Ectodermal cell (in vitro differentiated cells): ENCODE measurements around the gene DPP10.

ENCODE experiments used
- H3K27ac ChIP-seq: 2 replicates; pipeline ENCODE4 v1.7.0; 2013; ENCODE audit warnings: mild to moderate bottlenecking, low read depth, low read length; ENCODE audit not compliant: insufficient read depth, poor library complexity, severe bottlenecking
- H3K27me3 ChIP-seq: 2 replicates; pipeline ENCODE4 v1.7.0; 2013; ENCODE audit warnings: mild to moderate bottlenecking, low read length; ENCODE audit not compliant: insufficient read depth, control insufficient read depth, poor library complexity, severe bottlenecking
- H3K36me3 ChIP-seq: one replicate; pipeline ENCODE4 v1.7.0; 2013; ENCODE audit warnings: low read length; ENCODE audit not compliant: control insufficient read depth, insufficient read depth
- H3K4me1 ChIP-seq: one replicate; pipeline ENCODE4 v1.7.0; 2013; ENCODE audit warnings: low read length; ENCODE audit not compliant: control insufficient read depth, insufficient read depth
- H3K4me3 ChIP-seq: 2 replicates; pipeline ENCODE4 v1.7.0; 2013; ENCODE audit warnings: low read depth, low read length, control low read depth; ENCODE audit not compliant: insufficient read depth
- H3K9me3 ChIP-seq: 2 replicates; pipeline ENCODE4 v1.7.0; 2013; ENCODE audit warnings: mild to moderate bottlenecking, low read length, moderate library complexity; ENCODE audit not compliant: control insufficient read depth
- WGBS, 2 experiments: methylation state at CpG; one replicate each; pipeline ENCODE4 v1.1.7; 2013; ENCODE audit warnings: missing lambda C conversion rate in 2 of 2; 5-methylcytosine and 5-hydroxymethylcytosine counted together

DPP10 gene

DNA sequence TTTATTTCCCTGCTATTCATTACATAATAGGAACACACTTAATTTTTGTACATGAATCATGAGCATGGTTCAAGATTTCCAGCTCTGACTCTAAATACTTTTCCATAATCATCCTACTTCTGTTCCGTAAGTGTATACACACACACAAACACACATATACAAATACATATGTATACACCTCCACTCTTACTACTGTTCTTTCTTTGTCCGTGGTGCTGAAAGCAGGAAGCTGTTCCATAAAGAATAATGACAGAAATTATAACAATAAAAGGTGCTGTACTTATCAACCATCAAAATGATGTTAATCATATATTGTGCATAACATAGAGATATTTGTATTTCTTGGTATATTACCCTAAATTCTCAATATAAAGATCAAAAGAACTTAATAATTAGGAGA is 776.9 kb downstream of the DPP10 start:
- H3K4me1 ChIP-seq: peaks cover 1% of the 10 kb centered on the region
- no peaks in the 10 kb centered on the region for H3K9me3 ChIP-seq
- no peaks in the 10 kb centered on the region for H3K27me3 ChIP-seq
- no peaks in the 10 kb centered on the region for H3K36me3 ChIP-seq
- no peak overlapping the region for H3K27ac ChIP-seq
- no peak overlapping the region for H3K4me3 ChIP-seq
- WGBS, 2 experiments: 100% methylated on average over 1 to 2 of the region's 2 CpGs

- Histone ChIP-seq H3K27ac (no peak overlapping the region), H3K4me3 (no peak overlapping the region), H3K9me3 (no peaks in the 10 kb centered on the region), H3K27me3 (no peaks in the 10 kb centered on the region), H3K36me3 (no peaks in the 10 kb centered on the region), H3K4me1 (peaks cover 5% of the 10 kb centered on the region)
- 91 to 95% methylated on average over 4 of the region's 4 CpGs for WGBS, 2 experiments
Observed at GRCh38 chr2:115234186-115234585, 791.7 kb downstream of the DPP10 start.

GRCh38 chr2:115234737-115235136 is 792.3 kb downstream of the DPP10 start:
- H3K36me3 ChIP-seq: no peaks in the 10 kb centered on the region
- WGBS, 2 experiments: 91 to 96% methylated on average over 4 of the region's 4 CpGs
- no peaks in the 10 kb centered on the region for H3K27me3 ChIP-seq
- no peaks in the 10 kb centered on the region for H3K9me3 ChIP-seq
- H3K27ac ChIP-seq: no peak overlapping the region
- peaks cover 5% of the 10 kb centered on the region for H3K4me1 ChIP-seq
- H3K4me3 ChIP-seq: no peak overlapping the region

GRCh38 chr2:115248066-115248465 is 805.6 kb downstream of the DPP10 start:
- Histone ChIP-seq H3K4me1 (no peaks in the 10 kb centered on the region), H3K9me3 (no peaks in the 10 kb centered on the region), H3K36me3 (no peaks in the 10 kb centered on the region), H3K4me3 (no peak overlapping the region), H3K27ac (no peak overlapping the region), H3K27me3 (no peaks in the 10 kb centered on the region)
- 87 to 100% methylated on average over 1 of the region's 1 CpG for WGBS, 2 experiments

DNA sequence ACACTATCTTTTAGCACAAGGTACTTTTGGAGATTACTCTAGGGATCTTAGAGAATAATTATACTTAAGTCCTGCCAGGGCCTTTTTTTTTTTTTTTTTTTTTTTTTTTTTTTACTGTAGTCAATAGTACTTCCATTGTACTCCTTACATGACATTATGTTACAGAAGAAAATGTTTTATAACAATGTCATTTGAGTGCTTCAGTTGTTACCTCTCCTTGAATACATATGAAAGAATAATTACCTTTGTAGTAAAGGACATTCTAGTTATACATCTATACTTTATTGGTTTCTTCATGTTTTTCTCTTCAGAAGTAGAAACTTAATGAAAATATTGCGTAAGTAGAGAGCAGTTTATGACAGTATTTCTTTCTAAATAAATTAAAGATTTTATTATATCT is 834.9 kb downstream of the DPP10 start:
- WGBS, 2 experiments: no CpG with 5 or more reads among the region's 1 CpG
- H3K27ac ChIP-seq: no peak overlapping the region
- H3K27me3 ChIP-seq: no peaks in the 10 kb centered on the region
- H3K4me3 ChIP-seq: no peak overlapping the region
- no peaks in the 10 kb centered on the region for H3K4me1 ChIP-seq
- H3K9me3 ChIP-seq: no peaks in the 10 kb centered on the region
- no peaks in the 10 kb centered on the region for H3K36me3 ChIP-seq

- no peak overlapping the region for H3K27ac ChIP-seq
- no peak overlapping the region for H3K4me3 ChIP-seq
- H3K36me3 ChIP-seq: no peaks in the 10 kb centered on the region
- H3K27me3 ChIP-seq: no peaks in the 10 kb centered on the region
- peaks cover 4% of the 10 kb centered on the region for H3K4me1 ChIP-seq
- WGBS, 2 experiments: 62 to 67% methylated on average over 3 of the region's 3 CpGs
- H3K9me3 ChIP-seq: no peaks in the 10 kb centered on the region
Observed at GRCh38 chr2:115285416-115285815, 843.0 kb downstream of the DPP10 start.

- H3K9me3 ChIP-seq: no peaks in the 10 kb centered on the region
- peaks cover 20% of the 10 kb centered on the region for H3K4me1 ChIP-seq
- no peaks in the 10 kb centered on the region for H3K27me3 ChIP-seq
- no peaks in the 10 kb centered on the region for H3K36me3 ChIP-seq
- no peak overlapping the region for H3K4me3 ChIP-seq
- H3K27ac ChIP-seq: no peak overlapping the region
- 92 to 100% methylated on average over 1 of the region's 1 CpG for WGBS, 2 experiments
Observed at GRCh38 chr2:115290478-115290877, 848.0 kb downstream of the DPP10 start.

- H3K36me3 ChIP-seq: no peaks in the 10 kb centered on the region
- WGBS, 2 experiments: 92 to 98% methylated on average over 3 of the region's 3 CpGs
- H3K27me3 ChIP-seq: no peaks in the 10 kb centered on the region
- no peaks in the 10 kb centered on the region for H3K9me3 ChIP-seq
- no peak overlapping the region for H3K4me3 ChIP-seq
- H3K4me1 ChIP-seq: peaks cover 16% of the 10 kb centered on the region
- no peak overlapping the region for H3K27ac ChIP-seq
Observed at GRCh38 chr2:115292742-115293141, 850.3 kb downstream of the DPP10 start.

- Histone ChIP-seq H3K36me3 (no peaks in the 10 kb centered on the region), H3K27ac (peak overlapping the region; percentile 45), H3K4me3 (no peak overlapping the region), H3K9me3 (no peaks in the 10 kb centered on the region), H3K4me1 (peaks cover 16% of the 10 kb centered on the region), H3K27me3 (no peaks in the 10 kb centered on the region)
- 54 to 57% methylated on average over 4 to 5 of the region's 5 CpGs for WGBS, 2 experiments
Observed at GRCh38 chr2:115294999-115295398, 852.6 kb downstream of the DPP10 start.

- Histone ChIP-seq H3K36me3 (no peaks in the 10 kb centered on the region), H3K4me3 (no peak overlapping the region), H3K4me1 (peaks cover 16% of the 10 kb centered on the region), H3K27me3 (no peaks in the 10 kb centered on the region), H3K27ac (no peak overlapping the region), H3K9me3 (no peaks in the 10 kb centered on the region)
- WGBS, 2 experiments: 98 to 100% methylated on average over 2 of the region's 3 CpGs
Observed at GRCh38 chr2:115297056-115297455, 854.6 kb downstream of the DPP10 start.

- WGBS, 2 experiments: 97 to 98% methylated on average over 2 of the region's 2 CpGs
Observed at GRCh38 chr2:115299199-115299598, 856.8 kb downstream of the DPP10 start.

More at GRCh38 chr2:115299199-115299598, 856.8 kb downstream of the DPP10 start:
- Histone ChIP-seq H3K4me3 (no peak overlapping the region), H3K4me1 (peaks cover 12% of the 10 kb centered on the region), H3K9me3 (no peaks in the 10 kb centered on the region), H3K36me3 (no peaks in the 10 kb centered on the region), H3K27ac (no peak overlapping the region), H3K27me3 (no peaks in the 10 kb centered on the region)
